Stomach smooth muscle (tissue), 2 donors: ENCODE data around the gene CD27.

ENCODE experiments used
- H3K27ac ChIP-seq: one replicate; pipeline ENCODE4 v1.7.0; 2013; ENCODE audit warnings: mild to moderate bottlenecking, low read length, inconsistent platforms
- H3K27me3 ChIP-seq, 2 donors: one replicate each; pipeline ENCODE4 v1.7.0; 2013; ENCODE audit warnings: low read length in 2 of 2; ENCODE audit not compliant: insufficient read depth in 2 of 2, control insufficient read depth in 1 of 2
- H3K36me3 ChIP-seq, 2 donors: one replicate each; pipeline ENCODE4 v1.7.0; 2013; ENCODE audit warnings: low read length in 2 of 2; ENCODE audit not compliant: control insufficient read depth in 2 of 2, insufficient read depth in 2 of 2
- H3K4me1 ChIP-seq: one replicate; pipeline ENCODE4 v1.7.0; 2013; ENCODE audit warnings: low read length; ENCODE audit not compliant: control insufficient read depth, insufficient read depth
- H3K4me3 ChIP-seq, 2 donors: one replicate each; pipeline ENCODE4 v1.7.0; 2013; ENCODE audit warnings: low read length in 2 of 2
- H3K9ac ChIP-seq, 2 donors: one replicate each; pipeline ENCODE4 v1.7.0; 2013; ENCODE audit warnings: low read length in 2 of 2, mild to moderate bottlenecking in 1 of 2
- H3K9me3 ChIP-seq, 2 donors: one replicate each; pipeline ENCODE4 v1.7.0; 2013; ENCODE audit warnings: low read length in 2 of 2; ENCODE audit not compliant: control insufficient read depth in 2 of 2
- donor health status: healthy.
- donor health status: Pancreatic carcinoma.

CD27 gene

DNA sequence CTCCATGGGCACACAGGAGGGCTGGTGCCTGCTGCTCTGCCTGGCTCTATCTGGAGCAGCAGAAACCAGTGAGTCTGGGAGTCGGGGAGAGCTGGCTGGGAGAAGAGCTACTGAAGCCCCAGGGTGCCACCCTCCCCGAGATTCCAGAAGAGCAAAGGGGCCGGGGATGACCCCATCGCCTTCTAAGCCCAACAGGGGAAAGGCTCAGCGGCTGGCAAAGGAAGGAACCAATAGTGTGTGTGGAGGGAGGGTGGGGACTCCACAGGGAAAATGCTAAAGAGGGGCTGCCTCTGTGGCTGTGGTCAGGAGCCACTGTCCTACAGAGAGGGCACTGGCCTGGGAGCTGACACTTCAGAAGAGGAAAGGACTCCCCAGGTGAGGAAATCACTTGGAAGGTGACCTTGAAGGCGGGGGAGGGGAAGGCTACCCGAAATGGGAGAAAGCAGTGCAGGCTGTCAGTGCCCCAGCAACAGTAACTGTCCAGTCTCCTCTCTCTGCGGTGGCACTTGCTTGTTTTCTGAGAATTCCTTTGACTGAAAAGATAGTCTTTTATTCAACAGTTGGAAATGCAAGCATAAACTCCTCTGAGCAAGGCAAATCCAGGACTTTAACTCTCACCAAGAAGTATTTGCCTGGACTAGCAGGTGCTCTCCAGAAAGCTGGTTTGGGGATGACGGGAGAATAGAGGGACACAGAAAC, 7.6 kb downstream of the CD27 start:
- Histone ChIP-seq H3K36me3 (peaks cover 12 to 14% of the 10 kb centered on the region in 2 donors), H3K27ac (peak overlapping the region; percentile 98), H3K9me3 (no peaks in the 10 kb centered on the region), H3K9ac (peak overlapping the region; percentile 93 to 94), H3K4me1 (peaks cover 37% of the 10 kb centered on the region), H3K4me3 (peak overlapping the region; percentile 88 to 96), H3K27me3 (no peaks in the 10 kb centered on the region)

- Histone ChIP-seq H3K4me1 (peaks cover 37% of the 10 kb centered on the region), H3K4me3 (peak overlapping the region; percentile 88 to 96), H3K9ac (peak overlapping the region; percentile 93 to 94), H3K27ac (peak overlapping the region; percentile 98), H3K9me3 (no peaks in the 10 kb centered on the region), H3K27me3 (no peaks in the 10 kb centered on the region), H3K36me3 (peaks cover 16 to 17% of the 10 kb centered on the region in 2 donors)
These were observed 8.3 kb downstream of the CD27 start for GRCh38 chr12:6452944-6453630.

GRCh38 chr12:6457220-6457945, 12.6 kb downstream of the CD27 start:
- Histone ChIP-seq H3K9me3 (no peaks in the 10 kb centered on the region), H3K36me3 (peaks cover 45 to 55% of the 10 kb centered on the region in 2 donors), H3K9ac (no peak overlapping the region), H3K27ac (no peak overlapping the region), H3K4me3 (no peak overlapping the region), H3K27me3 (no peaks in the 10 kb centered on the region), H3K4me1 (peaks cover 17% of the 10 kb centered on the region)

GRCh38 chr12:6458281-6459003, 13.7 kb downstream of the CD27 start:
- no peaks in the 10 kb centered on the region for H3K27me3 ChIP-seq
- H3K9ac ChIP-seq = no peak overlapping the region
- no peak overlapping the region for H3K27ac ChIP-seq
- H3K36me3 ChIP-seq = peaks cover 55 to 61% of the 10 kb centered on the region in 2 donors
- no peak overlapping the region for H3K4me3 ChIP-seq
- no peaks in the 10 kb centered on the region for H3K9me3 ChIP-seq
- H3K4me1 ChIP-seq = peaks cover 9% of the 10 kb centered on the region

DNA sequence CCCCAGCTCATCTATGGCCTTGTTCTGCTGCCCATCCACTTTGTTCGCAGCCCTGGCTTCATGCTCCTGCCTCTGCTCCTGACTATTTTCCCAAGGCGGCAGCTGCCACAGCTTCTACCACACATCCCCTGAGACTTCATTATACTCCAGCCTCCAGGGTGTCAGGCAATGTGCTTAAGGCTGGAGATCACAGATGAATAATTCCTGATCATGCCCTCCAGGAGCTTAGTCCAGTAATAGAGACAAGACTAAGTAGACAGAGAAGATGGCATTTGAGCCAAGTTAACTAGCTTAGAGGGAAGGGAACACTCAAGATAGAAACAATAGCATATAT, 14.2 kb downstream of the CD27 start:
- no peak overlapping the region for H3K9ac ChIP-seq
- H3K36me3 ChIP-seq = peaks cover 59 to 66% of the 10 kb centered on the region in 2 donors
- H3K27me3 ChIP-seq = no peaks in the 10 kb centered on the region
- no peak overlapping the region for H3K4me3 ChIP-seq
- H3K9me3 ChIP-seq = no peaks in the 10 kb centered on the region
- no peak overlapping the region for H3K27ac ChIP-seq
- peaks cover 10% of the 10 kb centered on the region for H3K4me1 ChIP-seq

- peaks cover 67 to 73% of the 10 kb centered on the region in 2 donors for H3K36me3 ChIP-seq
These were observed 16.1 kb downstream of the CD27 start for GRCh38 chr12:6460751-6461371.

GRCh38 chr12:6461401-6462233, 16.9 kb downstream of the CD27 start:
- H3K27ac ChIP-seq = peak overlapping the region; percentile 41

More at GRCh38 chr12:6460751-6461371, 16.1 kb downstream of the CD27 start:
- H3K27ac ChIP-seq = peak overlapping the region; percentile 41
- H3K9ac ChIP-seq = peak overlapping the region in 1 of 2 donors; percentile 29
- no peak overlapping the region for H3K4me3 ChIP-seq
- no peaks in the 10 kb centered on the region for H3K9me3 ChIP-seq
- peaks cover 13% of the 10 kb centered on the region for H3K4me1 ChIP-seq
- no peaks in the 10 kb centered on the region for H3K27me3 ChIP-seq

DNA sequence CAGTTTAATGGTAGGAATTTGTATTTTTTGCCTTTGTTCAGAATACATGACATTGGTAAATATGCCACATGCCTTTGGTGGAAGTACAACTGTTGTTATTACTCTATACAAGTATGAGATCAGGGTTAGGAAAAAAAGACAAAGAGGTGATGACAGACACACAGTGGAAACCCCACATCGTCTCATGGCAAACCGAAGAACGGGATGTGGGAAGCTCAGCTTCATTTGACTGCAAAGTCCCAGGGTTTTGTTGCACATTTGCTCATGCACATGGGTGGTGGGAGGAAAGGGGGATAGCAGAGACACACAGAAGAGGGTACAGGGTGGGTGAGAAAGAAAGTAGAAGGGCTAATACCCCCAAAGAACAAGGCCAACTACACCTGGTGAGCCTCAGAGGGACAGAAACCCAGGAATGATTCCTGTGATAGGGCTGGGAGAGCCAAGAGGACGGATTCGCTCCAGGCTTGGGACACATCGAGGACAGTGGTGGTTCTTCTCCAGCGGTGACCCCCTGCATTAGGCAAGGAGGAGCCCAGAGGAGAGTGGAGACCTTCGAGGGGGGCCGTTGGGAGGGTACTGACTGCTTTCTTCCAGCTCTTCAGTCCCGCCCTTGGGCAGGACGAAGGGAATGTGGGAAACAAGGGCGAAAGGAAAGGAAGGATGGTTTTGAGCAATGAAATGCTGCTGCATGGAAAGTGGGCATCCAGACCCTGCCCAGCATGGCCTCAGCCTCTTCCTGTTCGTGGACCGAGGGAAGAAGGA, 17.7 kb downstream of the CD27 start:
- Histone ChIP-seq H3K27ac (peak overlapping the region; percentile 41), H3K9ac (no peak overlapping the region), H3K9me3 (no peaks in the 10 kb centered on the region), H3K36me3 (peaks cover 68 to 75% of the 10 kb centered on the region in 2 donors), H3K27me3 (no peaks in the 10 kb centered on the region), H3K4me1 (peaks cover 14% of the 10 kb centered on the region), H3K4me3 (no peak overlapping the region)

More at GRCh38 chr12:6461401-6462233, 16.9 kb downstream of the CD27 start:
- Histone ChIP-seq H3K9me3 (no peaks in the 10 kb centered on the region), H3K36me3 (peaks cover 72 to 77% of the 10 kb centered on the region in 2 donors), H3K4me1 (peaks cover 14% of the 10 kb centered on the region), H3K9ac (peak overlapping the region in 1 of 2 donors; percentile 29), H3K4me3 (no peak overlapping the region), H3K27me3 (no peaks in the 10 kb centered on the region)

DNA sequence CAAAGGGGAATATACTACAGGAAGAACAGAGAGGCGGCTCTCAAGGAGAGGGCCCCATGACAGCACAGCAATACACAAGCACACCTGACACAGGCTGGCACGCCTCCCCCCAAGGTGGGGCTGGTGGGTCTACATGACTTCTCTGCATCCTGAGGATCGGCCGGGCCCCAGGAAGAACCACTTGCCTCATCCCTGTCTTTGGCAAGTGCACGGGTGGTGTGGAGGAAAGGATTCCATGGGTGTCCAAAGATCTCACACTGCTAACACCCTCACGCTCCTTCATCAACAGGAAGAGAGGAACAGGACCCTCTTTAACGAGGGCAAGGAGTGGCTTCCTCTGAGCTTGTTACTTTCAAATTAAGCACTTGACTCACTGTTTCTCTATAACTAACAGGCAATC, 18.5 kb downstream of the CD27 start:
- H3K27ac ChIP-seq = no peak overlapping the region
- peaks cover 21% of the 10 kb centered on the region for H3K4me1 ChIP-seq
- H3K4me3 ChIP-seq = no peak overlapping the region
- no peak overlapping the region for H3K9ac ChIP-seq
- peaks cover 63 to 71% of the 10 kb centered on the region in 2 donors for H3K36me3 ChIP-seq
- H3K9me3 ChIP-seq = no peaks in the 10 kb centered on the region
- no peaks in the 10 kb centered on the region for H3K27me3 ChIP-seq
